HepG2 (cell line): ENCODE data around the gene HAUS1. TPM values are rescaled to one million over a fixed set of nuclear protein-coding genes. Genes with fewer than 3 reads are reported as not detected.
A peak's percentile ranks its signal among the peaks of the same experiment; 100 is the strongest.

Experiments used
- GFI1 ChIP-seq: sonication (generic); formaldehyde crosslinking; IDR thresholded peaks from 2 replicates; pipeline ENCODE4 v1.5.0; 2020; ENCODE audit warnings: missing genetic modification reagents, mild to moderate bottlenecking, borderline replicate concordance
- NFE2L2 ChIP-seq: fragments of 150-350 bp; IDR thresholded peaks from 2 replicates; pipeline ENCODE4 v1.6.1; 2014; ENCODE audit warnings: low read length
- PRMT3 ChIP-seq: sonication (generic); formaldehyde crosslinking; IDR thresholded peaks from 2 replicates; pipeline ENCODE4 v1.8.1; 2022; ENCODE audit warnings: low read depth, mild to moderate bottlenecking, moderate library complexity, missing genetic modification reagents, borderline replicate concordance
- polyA plus RNA-seq, 8 experiments: library from polyadenylated mRNA; depleted of rRNA in 3 of 8; stranded (reverse) in 7 of 8; unstranded in 1 of 8; fragments of >200 nt; fragmentation: Illumina TruSeq in 4 of 8; extraction: Trizol in 4 of 8; gene quantifications; 2 replicates each; pipeline versions ENCODE4 v1.2.1 to v1.2.3, GENCODE V29; 2011 to 2016; ENCODE audit warnings: low read depth in 4 of 8, missing spikeins in 1 of 8, mixed read lengths in 1 of 8; ENCODE audit not compliant: insufficient read depth in 1 of 8
- total RNA-seq, 5 experiments: library from RNA; depleted of rRNA; stranded (reverse); fragments of >200 nt; fragmentation: Illumina TruSeq; extraction: Trizol; gene quantifications; 2 replicates each; pipeline ENCODE4 v1.2.3, GENCODE V29; 2016; ENCODE audit warnings: low read depth in 1 of 5
- TF ChIP-seq, protein P1 (sequence below): sonication (generic); formaldehyde crosslinking; IDR thresholded peaks from 2 replicates; pipeline ENCODE4 v1.5.1; 2020; ENCODE audit warnings: missing genetic modification reagents, mild to moderate bottlenecking, borderline replicate concordance
- TF ChIP-seq, protein P2 (sequence below): sonication (generic); formaldehyde crosslinking; conservative IDR thresholded peaks from 2 replicates; pipeline ENCODE4 v1.8.0; 2022; ENCODE audit warnings: low read depth, missing genetic modification reagents
- TF ChIP-seq, protein P3 (sequence below): sonication (generic); formaldehyde crosslinking; IDR thresholded peaks from 2 replicates; pipeline ENCODE4 v1.5.0; 2020; ENCODE audit warnings: mild to moderate bottlenecking, missing genetic modification reagents, borderline replicate concordance
- TF ChIP-seq, protein P4 (sequence below): sonication (generic); formaldehyde crosslinking; IDR thresholded peaks from 2 replicates; pipeline ENCODE4 v1.5.1; 2020; ENCODE audit warnings: mild to moderate bottlenecking, missing genetic modification reagents, borderline replicate concordance
- TF ChIP-seq, protein P5 (sequence below): sonication (generic); formaldehyde crosslinking; IDR thresholded peaks from 2 replicates; pipeline ENCODE4 v1.4.0; 2020; ENCODE audit warnings: mild to moderate bottlenecking, missing genetic modification reagents

HAUS1 gene
- total and polyA plus RNA-seq, 2 of the 13 experiments (the other 11 are each of a cell fraction or from before 2014, with no cell fraction given) = 20.6 to 59.2 TPM

DNA sequence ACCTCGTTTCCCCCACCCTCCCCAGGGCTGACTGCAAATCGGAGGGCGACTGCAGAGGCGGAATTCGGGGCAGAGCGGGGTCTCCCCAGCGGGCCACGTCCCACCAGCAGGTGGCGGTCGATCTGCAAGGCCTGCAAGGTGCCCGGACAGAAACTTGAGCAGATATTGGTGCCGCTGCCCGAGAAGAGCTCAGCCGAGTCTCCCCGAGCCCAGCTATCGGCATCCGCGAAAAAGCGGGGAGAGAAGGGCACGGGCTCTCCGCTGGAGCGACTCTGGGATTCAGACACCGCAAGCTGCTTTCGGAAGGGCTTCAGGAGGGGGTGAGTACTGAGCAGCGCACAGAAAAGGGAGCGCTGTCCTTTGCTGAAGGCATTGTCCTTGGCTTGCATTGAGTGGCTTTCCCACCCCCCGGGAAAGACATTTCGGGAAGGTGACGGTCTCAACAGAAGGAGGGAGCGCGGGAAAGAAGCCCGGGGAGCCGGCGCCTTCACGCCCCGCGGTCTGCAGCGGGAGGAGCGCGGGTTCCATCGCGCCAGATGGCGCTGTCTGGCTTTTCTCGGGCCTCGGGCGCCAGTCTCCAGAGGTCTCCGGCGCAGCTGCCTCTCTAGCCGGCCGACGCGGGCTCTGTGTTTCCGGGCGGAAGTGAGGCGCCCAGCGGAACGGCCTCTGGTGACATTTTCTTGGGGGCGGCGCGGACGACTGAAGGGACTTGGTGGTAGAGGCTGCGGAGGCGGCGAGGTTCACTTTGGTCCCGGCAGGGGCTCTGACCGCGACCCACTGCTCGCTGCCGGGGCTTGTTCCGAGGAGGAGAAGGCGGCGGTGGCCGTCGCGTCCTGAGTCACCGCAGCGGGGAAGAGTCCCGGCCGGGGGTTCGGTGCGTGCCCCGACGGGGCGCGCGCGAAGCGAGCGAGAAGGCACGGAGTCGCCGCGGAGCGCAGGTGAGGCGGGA is 69.5 kb downstream of the HAUS1 start (continued):
- TF ChIP-seq, protein P1, sequence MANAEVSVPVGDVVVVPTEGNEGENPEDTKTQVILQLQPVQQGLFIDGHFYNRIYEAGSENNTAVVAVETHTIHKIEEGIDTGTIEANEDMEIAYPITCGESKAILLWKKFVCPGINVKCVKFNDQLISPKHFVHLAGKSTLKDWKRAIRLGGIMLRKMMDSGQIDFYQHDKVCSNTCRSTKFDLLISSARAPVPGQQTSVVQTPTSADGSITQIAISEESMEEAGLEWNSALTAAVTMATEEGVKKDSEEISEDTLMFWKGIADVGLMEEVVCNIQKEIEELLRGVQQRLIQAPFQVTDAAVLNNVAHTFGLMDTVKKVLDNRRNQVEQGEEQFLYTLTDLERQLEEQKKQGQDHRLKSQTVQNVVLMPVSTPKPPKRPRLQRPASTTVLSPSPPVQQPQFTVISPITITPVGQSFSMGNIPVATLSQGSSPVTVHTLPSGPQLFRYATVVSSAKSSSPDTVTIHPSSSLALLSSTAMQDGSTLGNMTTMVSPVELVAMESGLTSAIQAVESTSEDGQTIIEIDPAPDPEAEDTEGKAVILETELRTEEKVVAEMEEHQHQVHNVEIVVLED (CRISPR knock-in tag) = peak; percentile 98
- TF ChIP-seq NFE2L2 (no peak), PRMT3 (CRISPR knock-in tag) (no peak), GFI1 (CRISPR knock-in tag) (peak; percentile 66; the same call in 1 of the 2 replicates)
- TF ChIP-seq, protein P2, sequence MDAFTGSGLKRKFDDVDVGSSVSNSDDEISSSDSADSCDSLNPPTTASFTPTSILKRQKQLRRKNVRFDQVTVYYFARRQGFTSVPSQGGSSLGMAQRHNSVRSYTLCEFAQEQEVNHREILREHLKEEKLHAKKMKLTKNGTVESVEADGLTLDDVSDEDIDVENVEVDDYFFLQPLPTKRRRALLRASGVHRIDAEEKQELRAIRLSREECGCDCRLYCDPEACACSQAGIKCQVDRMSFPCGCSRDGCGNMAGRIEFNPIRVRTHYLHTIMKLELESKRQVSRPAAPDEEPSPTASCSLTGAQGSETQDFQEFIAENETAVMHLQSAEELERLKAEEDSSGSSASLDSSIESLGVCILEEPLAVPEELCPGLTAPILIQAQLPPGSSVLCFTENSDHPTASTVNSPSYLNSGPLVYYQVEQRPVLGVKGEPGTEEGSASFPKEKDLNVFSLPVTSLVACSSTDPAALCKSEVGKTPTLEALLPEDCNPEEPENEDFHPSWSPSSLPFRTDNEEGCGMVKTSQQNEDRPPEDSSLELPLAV (CRISPR knock-in tag) = 0 out of 2 replicates have a peak, but pooled peaks have one; percentile 15
- TF ChIP-seq, protein P3, sequence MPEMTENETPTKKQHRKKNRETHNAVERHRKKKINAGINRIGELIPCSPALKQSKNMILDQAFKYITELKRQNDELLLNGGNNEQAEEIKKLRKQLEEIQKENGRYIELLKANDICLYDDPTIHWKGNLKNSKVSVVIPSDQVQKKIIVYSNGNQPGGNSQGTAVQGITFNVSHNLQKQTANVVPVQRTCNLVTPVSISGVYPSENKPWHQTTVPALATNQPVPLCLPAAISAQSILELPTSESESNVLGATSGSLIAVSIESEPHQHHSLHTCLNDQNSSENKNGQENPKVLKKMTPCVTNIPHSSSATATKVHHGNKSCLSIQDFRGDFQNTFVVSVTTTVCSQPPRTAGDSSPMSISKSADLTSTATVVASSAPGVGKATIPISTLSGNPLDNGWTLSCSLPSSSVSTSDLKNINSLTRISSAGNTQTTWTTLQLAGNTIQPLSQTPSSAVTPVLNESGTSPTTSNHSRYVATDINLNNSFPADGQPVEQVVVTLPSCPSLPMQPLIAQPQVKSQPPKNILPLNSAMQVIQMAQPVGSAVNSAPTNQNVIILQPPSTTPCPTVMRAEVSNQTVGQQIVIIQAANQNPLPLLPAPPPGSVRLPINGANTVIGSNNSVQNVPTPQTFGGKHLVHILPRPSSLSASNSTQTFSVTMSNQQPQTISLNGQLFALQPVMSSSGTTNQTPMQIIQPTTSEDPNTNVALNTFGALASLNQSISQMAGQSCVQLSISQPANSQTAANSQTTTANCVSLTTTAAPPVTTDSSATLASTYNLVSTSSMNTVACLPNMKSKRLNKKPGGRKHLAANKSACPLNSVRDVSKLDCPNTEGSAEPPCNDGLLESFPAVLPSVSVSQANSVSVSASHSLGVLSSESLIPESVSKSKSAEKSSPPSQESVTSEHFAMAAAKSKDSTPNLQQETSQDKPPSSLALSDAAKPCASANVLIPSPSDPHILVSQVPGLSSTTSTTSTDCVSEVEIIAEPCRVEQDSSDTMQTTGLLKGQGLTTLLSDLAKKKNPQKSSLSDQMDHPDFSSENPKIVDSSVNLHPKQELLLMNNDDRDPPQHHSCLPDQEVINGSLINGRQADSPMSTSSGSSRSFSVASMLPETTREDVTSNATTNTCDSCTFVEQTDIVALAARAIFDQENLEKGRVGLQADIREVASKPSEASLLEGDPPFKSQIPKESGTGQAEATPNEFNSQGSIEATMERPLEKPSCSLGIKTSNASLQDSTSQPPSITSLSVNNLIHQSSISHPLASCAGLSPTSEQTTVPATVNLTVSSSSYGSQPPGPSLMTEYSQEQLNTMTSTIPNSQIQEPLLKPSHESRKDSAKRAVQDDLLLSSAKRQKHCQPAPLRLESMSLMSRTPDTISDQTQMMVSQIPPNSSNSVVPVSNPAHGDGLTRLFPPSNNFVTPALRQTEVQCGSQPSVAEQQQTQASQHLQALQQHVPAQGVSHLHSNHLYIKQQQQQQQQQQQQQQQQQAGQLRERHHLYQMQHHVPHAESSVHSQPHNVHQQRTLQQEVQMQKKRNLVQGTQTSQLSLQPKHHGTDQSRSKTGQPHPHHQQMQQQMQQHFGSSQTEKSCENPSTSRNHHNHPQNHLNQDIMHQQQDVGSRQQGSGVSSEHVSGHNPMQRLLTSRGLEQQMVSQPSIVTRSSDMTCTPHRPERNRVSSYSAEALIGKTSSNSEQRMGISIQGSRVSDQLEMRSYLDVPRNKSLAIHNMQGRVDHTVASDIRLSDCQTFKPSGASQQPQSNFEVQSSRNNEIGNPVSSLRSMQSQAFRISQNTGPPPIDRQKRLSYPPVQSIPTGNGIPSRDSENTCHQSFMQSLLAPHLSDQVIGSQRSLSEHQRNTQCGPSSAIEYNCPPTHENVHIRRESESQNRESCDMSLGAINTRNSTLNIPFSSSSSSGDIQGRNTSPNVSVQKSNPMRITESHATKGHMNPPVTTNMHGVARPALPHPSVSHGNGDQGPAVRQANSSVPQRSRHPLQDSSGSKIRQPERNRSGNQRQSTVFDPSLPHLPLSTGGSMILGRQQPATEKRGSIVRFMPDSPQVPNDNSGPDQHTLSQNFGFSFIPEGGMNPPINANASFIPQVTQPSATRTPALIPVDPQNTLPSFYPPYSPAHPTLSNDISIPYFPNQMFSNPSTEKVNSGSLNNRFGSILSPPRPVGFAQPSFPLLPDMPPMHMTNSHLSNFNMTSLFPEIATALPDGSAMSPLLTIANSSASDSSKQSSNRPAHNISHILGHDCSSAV = no peak
- TF ChIP-seq, protein P4, sequence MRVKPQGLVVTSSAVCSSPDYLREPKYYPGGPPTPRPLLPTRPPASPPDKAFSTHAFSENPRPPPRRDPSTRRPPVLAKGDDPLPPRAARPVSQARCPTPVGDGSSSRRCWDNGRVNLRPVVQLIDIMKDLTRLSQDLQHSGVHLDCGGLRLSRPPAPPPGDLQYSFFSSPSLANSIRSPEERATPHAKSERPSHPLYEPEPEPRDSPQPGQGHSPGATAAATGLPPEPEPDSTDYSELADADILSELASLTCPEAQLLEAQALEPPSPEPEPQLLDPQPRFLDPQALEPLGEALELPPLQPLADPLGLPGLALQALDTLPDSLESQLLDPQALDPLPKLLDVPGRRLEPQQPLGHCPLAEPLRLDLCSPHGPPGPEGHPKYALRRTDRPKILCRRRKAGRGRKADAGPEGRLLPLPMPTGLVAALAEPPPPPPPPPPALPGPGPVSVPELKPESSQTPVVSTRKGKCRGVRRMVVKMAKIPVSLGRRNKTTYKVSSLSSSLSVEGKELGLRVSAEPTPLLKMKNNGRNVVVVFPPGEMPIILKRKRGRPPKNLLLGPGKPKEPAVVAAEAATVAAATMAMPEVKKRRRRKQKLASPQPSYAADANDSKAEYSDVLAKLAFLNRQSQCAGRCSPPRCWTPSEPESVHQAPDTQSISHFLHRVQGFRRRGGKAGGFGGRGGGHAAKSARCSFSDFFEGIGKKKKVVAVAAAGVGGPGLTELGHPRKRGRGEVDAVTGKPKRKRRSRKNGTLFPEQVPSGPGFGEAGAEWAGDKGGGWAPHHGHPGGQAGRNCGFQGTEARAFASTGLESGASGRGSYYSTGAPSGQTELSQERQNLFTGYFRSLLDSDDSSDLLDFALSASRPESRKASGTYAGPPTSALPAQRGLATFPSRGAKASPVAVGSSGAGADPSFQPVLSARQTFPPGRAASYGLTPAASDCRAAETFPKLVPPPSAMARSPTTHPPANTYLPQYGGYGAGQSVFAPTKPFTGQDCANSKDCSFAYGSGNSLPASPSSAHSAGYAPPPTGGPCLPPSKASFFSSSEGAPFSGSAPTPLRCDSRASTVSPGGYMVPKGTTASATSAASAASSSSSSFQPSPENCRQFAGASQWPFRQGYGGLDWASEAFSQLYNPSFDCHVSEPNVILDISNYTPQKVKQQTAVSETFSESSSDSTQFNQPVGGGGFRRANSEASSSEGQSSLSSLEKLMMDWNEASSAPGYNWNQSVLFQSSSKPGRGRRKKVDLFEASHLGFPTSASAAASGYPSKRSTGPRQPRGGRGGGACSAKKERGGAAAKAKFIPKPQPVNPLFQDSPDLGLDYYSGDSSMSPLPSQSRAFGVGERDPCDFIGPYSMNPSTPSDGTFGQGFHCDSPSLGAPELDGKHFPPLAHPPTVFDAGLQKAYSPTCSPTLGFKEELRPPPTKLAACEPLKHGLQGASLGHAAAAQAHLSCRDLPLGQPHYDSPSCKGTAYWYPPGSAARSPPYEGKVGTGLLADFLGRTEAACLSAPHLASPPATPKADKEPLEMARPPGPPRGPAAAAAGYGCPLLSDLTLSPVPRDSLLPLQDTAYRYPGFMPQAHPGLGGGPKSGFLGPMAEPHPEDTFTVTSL = no peak; the same call in 1 of the 2 replicates
- TF ChIP-seq, protein P5, sequence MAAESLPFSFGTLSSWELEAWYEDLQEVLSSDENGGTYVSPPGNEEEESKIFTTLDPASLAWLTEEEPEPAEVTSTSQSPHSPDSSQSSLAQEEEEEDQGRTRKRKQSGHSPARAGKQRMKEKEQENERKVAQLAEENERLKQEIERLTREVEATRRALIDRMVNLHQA = no peak
